GM12892 (cell line): Measurements from ENCODE around the gene HSPA9.
"Not testable (repeated sequence)": the region's sequence is repeated elsewhere in the genome, so short reads cannot be mapped to it uniquely, and the experiment has no call there.

Experiments used
- DNase-seq: peaks from one replicate; pipeline ENCODE4 v3.0.0; 2011; ENCODE audit not compliant: insufficient read length
- FAIRE-seq: peaks from 2 replicates; lab custom pipeline; 2011; peaks lifted over from hg19 to GRCh38; lab: Jason Lieb, UNC
- POLR2A ChIP-seq: IDR thresholded peaks from 2 replicates; pipeline ENCODE4 v1.6.1; 2011; ENCODE audit warnings: low read depth, low read length, control low read depth
- POLR2AphosphoS5 ChIP-seq: IDR thresholded peaks from 2 replicates; pipeline ENCODE4 v1.6.1; 2011; ENCODE audit warnings: low read depth, low read length, control low read depth
- TAF1 ChIP-seq: IDR thresholded peaks from 2 replicates; pipeline ENCODE4 v1.6.1; 2011; ENCODE audit warnings: low read depth, mild to moderate bottlenecking, control low read depth, low read length, borderline replicate concordance

HSPA9 gene

GRCh38 chr5:138515556-138516245, 59.5 kb downstream of the HSPA9 start:
- FAIRE-seq (no peak), DNase-seq (no peak)
- TF ChIP-seq POLR2AphosphoS5 (no peak), POLR2A (no peak), TAF1 (no peak)

GRCh38 chr5:138514021-138514420, 61.2 kb downstream of the HSPA9 start:
- TF ChIP-seq POLR2AphosphoS5: no peak
- no peak for TF ChIP-seq POLR2A
- no peak for TF ChIP-seq TAF1
- DNase-seq (no peak), FAIRE-seq (no peak)

- no peak for FAIRE-seq
- no peak for DNase-seq
- TF ChIP-seq POLR2A: no peak
- no peak for TF ChIP-seq TAF1
- no peak for TF ChIP-seq POLR2AphosphoS5
Observed at GRCh38 chr5:138508958-138509357, 66.2 kb downstream of the HSPA9 start.

- FAIRE-seq, DNase-seq: not testable (repeated sequence)
Observed at GRCh38 chr5:138507485-138507884, 67.7 kb downstream of the HSPA9 start.

GRCh38 chr5:138506370-138507306, 68.6 kb downstream of the HSPA9 start:
- DNase-seq (no peak), FAIRE-seq (no peak)
- TF ChIP-seq POLR2A (no peak), POLR2AphosphoS5 (peak; percentile 44; the same call in 1 of the 2 replicates)

- no peak for DNase-seq
- TF ChIP-seq POLR2A (no peak; the same call in 1 of the 2 replicates), TAF1 (no peak), POLR2AphosphoS5 (no peak; the same call in 1 of the 2 replicates)
Observed at GRCh38 chr5:138504799-138505198, 70.4 kb downstream of the HSPA9 start.

More at GRCh38 chr5:138504799-138505198, 70.4 kb downstream of the HSPA9 start:
- no peak for FAIRE-seq
